SK-N-SH (cell line): Measurements from ENCODE around the gene MTHFD2L. TPM values are rescaled to one million over a fixed set of nuclear protein-coding genes. Genes with fewer than 3 reads are reported as not detected.

Experiments used
- CTCF ChIA-PET: fragments of 300-600, 350-600 bp; formaldehyde crosslinking; extraction: SDS; loops from one replicate; lab custom pipeline; 2021; lab: Yijun Ruan, JAX
- POLR2A ChIA-PET: fragments of 350-600 bp; sonication (Branson Sonifier 250); formaldehyde crosslinking; extraction: SDS; loops from one replicate; lab custom pipeline; 2020; ENCODE audit warnings: antibody characterized with exemption, inconsistent platforms; lab: Yijun Ruan, JAX
- DNase-seq: peaks from one replicate; pipeline ENCODE4 v3.0.0; 2012
- H2AFZ ChIP-seq: fragments of 200-600 bp; sonication (generic); 2 replicates; pipeline ENCODE4 v1.8.1; 2016; ENCODE audit warnings: antibody characterized with exemption, mild to moderate bottlenecking, low read depth
- H3F3A ChIP-seq: fragments of 200-600 bp; sonication (generic); replicated peaks from 2 replicates; pipeline ENCODE3; 2016; ENCODE audit warnings: antibody characterized with exemption, mild to moderate bottlenecking; ENCODE audit not compliant: insufficient read depth
- H3K27ac ChIP-seq, 2 experiments: fragments of 200-500 bp in 1 of 2; fragments of 200-600 bp in 1 of 2; sonication (Bioruptor generic) in 1 of 2; sonication (generic), shearing (Covaris generic) in 1 of 2; 2 replicates each; pipeline versions ENCODE4 v1.5.1 to v1.6.1; 2014 to 2016; ENCODE audit warnings: low read depth in 2 of 2, inconsistent platforms in 1 of 2, low read length in 1 of 2, mild to moderate bottlenecking in 1 of 2, mixed read lengths in 1 of 2
- H3K27me3 ChIP-seq: fragments of 200-600 bp; sonication (generic), shearing (Covaris generic); 2 replicates; pipeline ENCODE4 v1.6.1; 2016; ENCODE audit warnings: mixed run types; ENCODE audit not compliant: insufficient read depth
- H3K36me3 ChIP-seq, 2 experiments: fragments of 200-500 bp in 1 of 2; fragments of 200-600 bp in 1 of 2; sonication (Bioruptor generic) in 1 of 2; sonication (generic) in 1 of 2; replicated peaks in 1 of 2; 2 replicates each; pipeline versions ENCODE3 to v1.5.1; 2014 to 2016; ENCODE audit warnings: low read length in 1 of 2, mild to moderate bottlenecking in 1 of 2; ENCODE audit not compliant: insufficient read depth in 2 of 2, control insufficient read depth in 1 of 2
- H3K4me1 ChIP-seq, 2 experiments: fragments of 200-500 bp in 1 of 2; fragments of 200-600 bp in 1 of 2; sonication (Bioruptor generic) in 1 of 2; sonication (generic), shearing (Covaris generic) in 1 of 2; 2 replicates each; pipeline versions ENCODE4 v1.5.1 to v1.6.1; 2014 to 2016; ENCODE audit warnings: low read depth in 1 of 2, low read length in 1 of 2, mixed run types in 1 of 2; ENCODE audit not compliant: insufficient read depth in 2 of 2, control insufficient read depth in 1 of 2
- H3K4me2 ChIP-seq: fragments of 200-600 bp; sonication (generic), shearing (Covaris generic); 2 replicates; pipeline ENCODE4 v1.6.1; 2017; ENCODE audit warnings: mixed run types
- H3K4me3 ChIP-seq, 2 experiments: fragments of 200-500 bp in 1 of 2; fragments of 200-600 bp in 1 of 2; sonication (Bioruptor generic) in 1 of 2; sonication (generic), shearing (Covaris generic) in 1 of 2; 2 replicates each; pipeline versions ENCODE4 v1.5.1 to v1.8.1; 2014 to 2016; ENCODE audit warnings: low read depth in 2 of 2, inconsistent platforms in 1 of 2, low read length in 1 of 2, mild to moderate bottlenecking in 1 of 2, mixed read lengths in 1 of 2, moderate library complexity in 1 of 2
- H3K79me2 ChIP-seq: fragments of 200-600 bp; sonication (generic); 2 replicates; pipeline ENCODE4 v1.8.1; 2017; ENCODE audit warnings: mild to moderate bottlenecking; ENCODE audit not compliant: insufficient read depth
- H3K9ac ChIP-seq: fragments of 200-600 bp; sonication (generic); 2 replicates; pipeline ENCODE4 v1.6.1; 2017; ENCODE audit warnings: mixed run types
- H3K9me2 ChIP-seq: fragments of 200-600 bp; sonication (generic); 2 replicates; pipeline ENCODE4 v1.6.1; 2017; ENCODE audit warnings: mixed run types
- H3K9me3 ChIP-seq: fragments of 200-600 bp; sonication (generic); 2 replicates; pipeline ENCODE4 v1.6.1; 2017; ENCODE audit warnings: mixed run types, mild to moderate bottlenecking, moderate library complexity
- H4K20me1 ChIP-seq: fragments of 200-600 bp; sonication (generic); 2 replicates; pipeline ENCODE4 v1.6.1; 2017; ENCODE audit warnings: mild to moderate bottlenecking, mixed run types; ENCODE audit not compliant: insufficient read depth
- CHD2 ChIP-seq: fragments of 150-350 bp; IDR thresholded peaks from 2 replicates; pipeline ENCODE4 v1.6.1; 2018; ENCODE audit warnings: low read length; ENCODE audit not compliant: partially characterized antibody
- CTCF ChIP-seq: fragments of 200-600 bp; sonication (generic); IDR thresholded peaks from 2 replicates; pipeline ENCODE4 v1.6.1; 2017; ENCODE audit warnings: antibody characterized with exemption, mild to moderate bottlenecking, moderate library complexity
- ELF1 ChIP-seq: IDR thresholded peaks from 2 replicates; pipeline ENCODE4 v1.4.0; 2012
- EZH2phosphoT487 ChIP-seq: fragments of 200-600 bp; sonication (generic); IDR thresholded peaks from 2 replicates; pipeline ENCODE4 v1.6.1; 2017; ENCODE audit warnings: low read depth, mixed run types, mild to moderate bottlenecking, antibody characterized with exemption, moderate library complexity, borderline replicate concordance
- FOSL2 ChIP-seq: IDR thresholded peaks from 2 replicates; pipeline ENCODE4 v1.4.0; 2012; ENCODE audit warnings: low read depth, mild to moderate bottlenecking, moderate library complexity, borderline replicate concordance
- FOXM1 ChIP-seq: IDR thresholded peaks from 2 replicates; pipeline ENCODE4 v1.4.0; 2012; ENCODE audit warnings: low read depth, mild to moderate bottlenecking
- MAX ChIP-seq: IDR thresholded peaks from 2 replicates; pipeline ENCODE4 v1.4.0; 2012; ENCODE audit warnings: low read depth
- MEF2A ChIP-seq: IDR thresholded peaks from 2 replicates; pipeline ENCODE4 v1.4.0; 2012; ENCODE audit warnings: low read depth, borderline replicate concordance
- NRF1 ChIP-seq: IDR thresholded peaks from 2 replicates; pipeline ENCODE4 v1.6.1; 2012; ENCODE audit warnings: low read depth, mild to moderate bottlenecking, low read length
- RCOR1 ChIP-seq: fragments of 150-350 bp; IDR thresholded peaks from 2 replicates; pipeline ENCODE4 v1.6.1; 2017; ENCODE audit warnings: antibody characterized with exemption, low read length
- REST ChIP-seq: IDR thresholded peaks from 2 replicates; pipeline ENCODE4 v1.6.1; 2012; ENCODE audit warnings: mild to moderate bottlenecking, low read depth, low read length, moderate library complexity
- RFX5 ChIP-seq: IDR thresholded peaks from 2 replicates; pipeline ENCODE4 v1.6.1; 2012; ENCODE audit warnings: mild to moderate bottlenecking, improper control_type of control experiment, low read length
- RXRA ChIP-seq: IDR thresholded peaks from 2 replicates; pipeline ENCODE4 v1.4.0; 2012; ENCODE audit warnings: low read depth, mild to moderate bottlenecking, borderline replicate concordance
- SMC3 ChIP-seq: IDR thresholded peaks from 2 replicates; pipeline ENCODE4 v1.6.1; 2012; ENCODE audit warnings: low read depth, low read length, improper control_type of control experiment
- TAF1 ChIP-seq: IDR thresholded peaks from 2 replicates; pipeline ENCODE4 v1.6.1; 2012; ENCODE audit warnings: low read depth, mild to moderate bottlenecking, low read length, moderate library complexity, borderline replicate concordance
- TCF12 ChIP-seq: IDR thresholded peaks from 2 replicates; pipeline ENCODE4 v1.4.0; 2012
- TEAD4 ChIP-seq: IDR thresholded peaks from 2 replicates; pipeline ENCODE4 v1.4.0; 2012; ENCODE audit warnings: mild to moderate bottlenecking, borderline replicate concordance; ENCODE audit not compliant: insufficient read depth
- USF1 ChIP-seq: IDR thresholded peaks from 2 replicates; pipeline ENCODE4 v1.4.0; 2012; ENCODE audit warnings: low read depth, borderline replicate concordance
- polyA plus RNA-seq, 3 experiments: library from polyadenylated mRNA; depleted of rRNA; stranded (reverse); fragments of >200 nt; gene quantifications; 2 replicates each; pipeline ENCODE4 v1.2.3, GENCODE V29; 2012

Gene MTHFD2L
- polyA plus RNA-seq, 1 of the 3 experiments (the other 2 are of a cell fraction), result 4.8 TPM

- no peak for DNase-seq
- ChIA-PET CTCF (interaction anchor here (1.0 to 1.6 kb wide), 2 partner anchors 16 to 23 kb away, joined by 3 to 4 read pairs; no protein-coding TSS in a partner anchor), POLR2A (no interaction called here)
- H3K9me3 ChIP-seq, result no peaks in the 10 kb centered on the region
- H3K4me1 ChIP-seq, result no peaks in the 10 kb centered on the region
- H3K79me2 ChIP-seq, result no peaks in the 10 kb centered on the region
- no peaks in the 10 kb centered on the region for H3F3A ChIP-seq
- H3K4me3 ChIP-seq, result no peak overlapping the region
- no peaks in the 10 kb centered on the region for H3K9me2 ChIP-seq
- TF ChIP-seq RFX5 (no peak), MAX (no peak), ELF1 (no peak), CTCF (no peak), FOSL2 (no peak), CHD2 (no peak), TAF1 (no peak), EZH2phosphoT487 (no peak), FOXM1 (no peak), MEF2A (no peak), TEAD4 (no peak), REST (no peak), RCOR1 (no peak), RXRA (no peak), SMC3 (no peak), TCF12 (no peak), USF1 (no peak), NRF1 (no peak)
- H3K4me2 ChIP-seq, result no peak overlapping the region
- no peaks in the 10 kb centered on the region for H4K20me1 ChIP-seq
- H3K27ac ChIP-seq, result no peak overlapping the region
- no peaks in the 10 kb centered on the region for H3K27me3 ChIP-seq
- no peak overlapping the region for H2AFZ ChIP-seq
- H3K36me3 ChIP-seq, result peaks cover 0 to 2% of the 10 kb centered on the region in 2 experiments
- H3K9ac ChIP-seq, result no peak overlapping the region
Observed at GRCh38 chr4:74205559-74205958, 47.6 kb downstream of the MTHFD2L start.
